ENCODE data around the gene CBR4.
"Not testable (repeated sequence)": the region's sequence is repeated elsewhere in the genome, so short reads cannot be mapped to it uniquely, and the experiment has no call there.

The CBR4 gene

DNA sequence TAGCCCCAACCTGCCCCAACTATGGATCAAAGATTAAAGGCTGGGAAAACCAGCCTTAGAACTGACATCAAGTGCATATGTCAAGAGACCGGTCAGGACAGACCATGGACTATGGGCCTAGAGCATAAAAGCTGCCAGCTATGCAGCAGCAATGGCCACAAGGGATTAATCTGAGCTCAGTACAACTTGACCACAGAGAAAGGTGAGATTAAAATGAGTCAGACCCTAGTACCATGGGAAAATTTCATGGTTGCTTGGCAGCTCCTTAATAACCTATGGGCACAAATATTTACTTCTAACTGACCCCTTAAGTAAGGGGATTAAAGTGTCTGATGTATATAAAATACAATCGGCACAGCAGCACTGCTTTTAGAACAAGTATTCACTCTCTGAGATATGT lies 54.4 kb downstream of the CBR4 start:
- ChIA-PET CTCF (interaction anchor here (0.9 to 2.3 kb wide), 6 partner anchors 8 to 35 kb away, joined by 3 to 8 read pairs (median 4); no protein-coding TSS in a partner anchor), POLR2A (no interaction called here)
- DNase-seq (ENCODE audit: extremely low spot score): no peak
- TF ChIP-seq, protein P1, sequence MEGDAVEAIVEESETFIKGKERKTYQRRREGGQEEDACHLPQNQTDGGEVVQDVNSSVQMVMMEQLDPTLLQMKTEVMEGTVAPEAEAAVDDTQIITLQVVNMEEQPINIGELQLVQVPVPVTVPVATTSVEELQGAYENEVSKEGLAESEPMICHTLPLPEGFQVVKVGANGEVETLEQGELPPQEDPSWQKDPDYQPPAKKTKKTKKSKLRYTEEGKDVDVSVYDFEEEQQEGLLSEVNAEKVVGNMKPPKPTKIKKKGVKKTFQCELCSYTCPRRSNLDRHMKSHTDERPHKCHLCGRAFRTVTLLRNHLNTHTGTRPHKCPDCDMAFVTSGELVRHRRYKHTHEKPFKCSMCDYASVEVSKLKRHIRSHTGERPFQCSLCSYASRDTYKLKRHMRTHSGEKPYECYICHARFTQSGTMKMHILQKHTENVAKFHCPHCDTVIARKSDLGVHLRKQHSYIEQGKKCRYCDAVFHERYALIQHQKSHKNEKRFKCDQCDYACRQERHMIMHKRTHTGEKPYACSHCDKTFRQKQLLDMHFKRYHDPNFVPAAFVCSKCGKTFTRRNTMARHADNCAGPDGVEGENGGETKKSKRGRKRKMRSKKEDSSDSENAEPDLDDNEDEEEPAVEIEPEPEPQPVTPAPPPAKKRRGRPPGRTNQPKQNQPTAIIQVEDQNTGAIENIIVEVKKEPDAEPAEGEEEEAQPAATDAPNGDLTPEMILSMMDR (IDR thresholded peaks at IDR 0.05; ENCODE audit: control extremely low read depth, extremely low read depth, low read depth, missing control alignments): no peak

DNA sequence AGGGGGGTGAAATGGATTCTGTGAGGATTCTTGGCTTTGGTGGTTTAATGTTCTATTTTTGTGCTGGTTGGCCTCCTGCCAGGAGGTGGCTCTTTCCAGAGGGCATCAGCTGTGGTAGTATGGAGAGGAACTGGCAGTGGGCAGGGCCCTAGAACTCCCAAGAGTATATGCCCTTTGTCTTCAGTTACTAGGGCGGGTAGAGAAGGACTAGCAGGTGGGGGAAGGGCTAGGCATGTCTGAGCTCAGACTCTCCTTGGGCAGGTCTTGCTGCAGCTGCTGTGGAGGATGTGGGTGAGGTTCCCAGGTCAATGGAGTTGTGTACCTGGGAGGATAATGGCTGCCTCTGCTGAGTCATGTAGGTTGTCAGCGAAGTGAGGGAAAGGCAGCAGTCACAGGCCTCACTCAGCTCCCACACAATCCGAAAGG lies 57.2 kb downstream of the CBR4 start:
- CTCF ChIA-PET: interaction anchor here (1.3 to 1.5 kb wide), 2 partner anchors 10 to 31 kb away, joined by 6 read pairs; no protein-coding TSS in a partner anchor
- POLR2A ChIA-PET; DNase-seq (ENCODE audit: extremely low spot score): not testable (repeated sequence)

DNA sequence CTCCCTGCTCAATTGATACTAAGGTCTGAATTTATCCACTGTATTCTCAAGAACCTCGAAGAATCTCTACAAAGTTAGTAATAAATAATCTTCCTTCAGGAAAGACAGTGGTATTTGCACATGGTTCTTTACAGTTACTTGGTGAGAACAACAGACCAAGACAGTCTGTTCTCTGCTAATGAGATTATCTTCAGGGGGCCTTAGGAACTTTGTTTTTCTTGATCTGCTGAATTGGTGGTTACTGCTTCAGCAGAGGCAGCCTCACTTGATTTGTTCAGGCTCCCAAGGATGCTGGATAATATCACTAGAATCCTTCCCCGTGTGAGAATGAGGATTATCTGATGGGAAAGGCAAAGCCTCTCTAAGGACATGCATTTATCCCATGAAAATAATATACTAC lies 64.8 kb downstream of the CBR4 start:
- no peak for DNase-seq (ENCODE audit: extremely low spot score)
- TF ChIP-seq, protein P1 (IDR thresholded peaks at IDR 0.05; ENCODE audit: control extremely low read depth, extremely low read depth, low read depth, missing control alignments): no peak
- ChIA-PET POLR2A (no interaction called here), CTCF (interaction anchor here (1.0 to 1.1 kb wide), 2 partner anchors 16 to 22 kb away, joined by 3 read pairs; no protein-coding TSS in a partner anchor)

DNA sequence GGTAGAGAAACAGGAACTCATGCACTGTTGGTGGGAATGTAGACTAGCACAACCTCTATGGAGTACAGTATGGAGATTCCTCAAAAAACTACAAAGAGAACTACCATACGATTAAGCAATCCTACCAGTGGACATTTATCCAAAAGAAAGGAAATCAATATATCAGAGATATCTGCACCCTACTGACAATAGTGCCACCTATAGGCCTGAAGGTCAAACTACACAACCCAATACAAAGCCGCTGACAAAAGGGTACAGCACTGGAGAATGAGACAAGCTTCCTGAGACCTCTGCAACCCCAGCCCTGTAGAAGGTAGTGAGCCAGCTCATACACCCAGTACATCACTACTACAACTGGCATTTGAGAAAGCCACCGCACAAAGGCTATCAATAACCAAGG lies 67.1 kb downstream of the CBR4 start:
- DNase-seq (ENCODE audit: extremely low spot score): no peak
- ChIA-PET CTCF (interaction anchor here (0.7 to 1.3 kb wide), 4 partner anchors 10 to 67 kb away, joined by 3 read pairs; partner anchors contain the start of gene CBR4), POLR2A (no interaction called here)
- TF ChIP-seq, protein P1 (IDR thresholded peaks at IDR 0.05; ENCODE audit: control extremely low read depth, extremely low read depth, low read depth, missing control alignments): no peak
